Retinal pigment epithelial cell (primary cell): ENCODE measurements around the gene FAM107B.

Source experiments
- DNase-seq: peaks from one replicate; pipeline ENCODE4 v3.0.0-alpha.2; 2010; ENCODE audit warnings: low read depth
- H3K4me3 ChIP-seq: 2 replicates; pipeline ENCODE4 v1.5.1; 2011; ENCODE audit warnings: mild to moderate bottlenecking, low read length, control low read depth, moderate library complexity
- TF ChIP-seq, protein P1 (sequence below): conservative IDR thresholded peaks from 2 replicates; pipeline ENCODE4 v1.5.1; 2011; ENCODE audit warnings: low read depth, low read length, control low read depth, inconsistent platforms

Gene FAM107B

DNA sequence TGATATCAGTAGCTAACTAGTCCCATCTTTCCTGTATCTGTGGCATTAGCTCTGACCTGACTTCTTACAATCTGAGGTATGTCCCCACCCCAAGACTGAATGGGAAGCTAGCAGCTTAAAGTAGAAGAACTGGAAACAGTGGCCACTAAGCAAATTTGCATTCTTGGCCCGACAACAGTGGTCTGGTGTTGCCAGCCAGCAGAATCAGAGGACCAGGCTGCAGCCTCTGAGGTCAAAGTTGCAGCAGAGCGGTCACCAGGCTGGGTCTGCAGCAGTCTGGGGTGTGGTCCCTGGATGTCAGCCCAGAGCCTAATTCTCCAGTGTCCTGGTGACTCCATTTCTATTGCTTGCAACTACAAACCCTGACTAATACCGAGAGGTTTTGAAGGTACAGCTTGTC lies 26.3 kb downstream of the FAM107B start:
- no peak for DNase-seq
- no peak overlapping the region for H3K4me3 ChIP-seq
- TF ChIP-seq, protein P1, sequence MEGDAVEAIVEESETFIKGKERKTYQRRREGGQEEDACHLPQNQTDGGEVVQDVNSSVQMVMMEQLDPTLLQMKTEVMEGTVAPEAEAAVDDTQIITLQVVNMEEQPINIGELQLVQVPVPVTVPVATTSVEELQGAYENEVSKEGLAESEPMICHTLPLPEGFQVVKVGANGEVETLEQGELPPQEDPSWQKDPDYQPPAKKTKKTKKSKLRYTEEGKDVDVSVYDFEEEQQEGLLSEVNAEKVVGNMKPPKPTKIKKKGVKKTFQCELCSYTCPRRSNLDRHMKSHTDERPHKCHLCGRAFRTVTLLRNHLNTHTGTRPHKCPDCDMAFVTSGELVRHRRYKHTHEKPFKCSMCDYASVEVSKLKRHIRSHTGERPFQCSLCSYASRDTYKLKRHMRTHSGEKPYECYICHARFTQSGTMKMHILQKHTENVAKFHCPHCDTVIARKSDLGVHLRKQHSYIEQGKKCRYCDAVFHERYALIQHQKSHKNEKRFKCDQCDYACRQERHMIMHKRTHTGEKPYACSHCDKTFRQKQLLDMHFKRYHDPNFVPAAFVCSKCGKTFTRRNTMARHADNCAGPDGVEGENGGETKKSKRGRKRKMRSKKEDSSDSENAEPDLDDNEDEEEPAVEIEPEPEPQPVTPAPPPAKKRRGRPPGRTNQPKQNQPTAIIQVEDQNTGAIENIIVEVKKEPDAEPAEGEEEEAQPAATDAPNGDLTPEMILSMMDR, result no peak

DNA sequence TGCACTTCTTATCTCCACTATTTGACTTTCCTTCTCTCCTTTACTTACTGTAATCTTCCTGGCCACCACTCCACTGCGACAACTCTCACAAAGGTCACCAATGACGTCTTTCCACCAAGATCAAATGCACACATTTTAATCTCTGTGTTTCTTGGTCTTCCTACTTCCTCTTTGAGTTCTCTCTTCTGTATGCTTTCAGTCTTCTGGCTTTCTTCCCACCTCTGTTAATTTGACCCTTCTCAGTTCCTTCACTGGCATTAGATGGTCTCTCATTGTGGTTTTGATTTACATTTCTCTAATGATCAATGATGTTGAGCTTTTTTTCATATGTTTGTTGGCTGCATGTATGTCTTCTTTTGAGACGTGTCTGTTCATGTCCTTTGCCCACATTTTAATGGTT lies 31.9 kb downstream of the FAM107B start:
- no peak overlapping the region for H3K4me3 ChIP-seq
- TF ChIP-seq, protein P1, result no peak
- DNase-seq, result no peak

DNA sequence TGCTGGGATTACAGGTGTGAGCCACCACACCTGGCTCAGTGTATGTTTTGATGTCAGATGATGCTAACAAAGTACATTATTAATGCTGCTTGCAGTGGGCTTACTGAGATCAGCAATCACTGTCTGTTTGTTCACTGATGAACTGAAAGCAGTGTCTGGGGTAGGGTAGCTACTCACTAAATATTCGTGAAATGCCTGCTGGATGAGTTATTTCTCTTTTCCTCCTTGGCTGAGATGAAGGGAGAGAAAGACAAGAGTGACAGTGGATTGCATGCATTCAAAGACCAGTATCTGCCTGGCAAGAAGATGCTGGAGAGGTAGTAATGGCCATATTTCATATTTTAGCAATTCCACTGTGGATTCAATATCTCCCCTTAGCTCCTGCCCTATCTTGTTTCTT lies 32.3 kb downstream of the FAM107B start:
- TF ChIP-seq, protein P1, result no peak
- no peak overlapping the region for H3K4me3 ChIP-seq
- DNase-seq, result no peak

DNA sequence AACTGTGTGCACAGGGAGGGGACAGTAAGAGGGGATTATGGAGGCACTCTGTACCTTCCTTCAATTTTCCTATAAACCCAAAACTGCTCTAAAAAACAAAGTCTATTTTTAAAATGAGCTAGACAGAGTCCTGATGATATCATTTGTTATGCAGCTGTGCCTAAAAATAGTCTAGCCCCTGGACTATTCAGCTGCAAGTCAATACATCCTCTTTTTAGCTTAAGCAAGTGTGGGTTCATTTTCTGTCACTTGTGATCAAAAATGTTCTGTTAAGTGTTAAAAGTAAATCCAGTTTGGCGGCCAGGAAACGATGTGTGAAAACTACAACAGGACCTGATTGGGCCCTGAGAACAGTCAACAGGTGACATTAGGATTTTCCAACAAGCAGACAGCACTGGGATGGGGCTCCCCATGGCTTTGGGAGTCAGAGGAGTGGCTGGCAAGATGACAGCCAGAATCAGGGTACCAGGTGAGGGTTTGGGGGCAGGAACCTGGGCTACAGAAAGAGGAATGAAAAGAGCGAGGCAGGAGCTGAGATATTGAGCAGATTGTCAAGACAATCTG lies 33.9 kb downstream of the FAM107B start:
- TF ChIP-seq, protein P1, result no peak
- no peak for DNase-seq
- no peak overlapping the region for H3K4me3 ChIP-seq

DNA sequence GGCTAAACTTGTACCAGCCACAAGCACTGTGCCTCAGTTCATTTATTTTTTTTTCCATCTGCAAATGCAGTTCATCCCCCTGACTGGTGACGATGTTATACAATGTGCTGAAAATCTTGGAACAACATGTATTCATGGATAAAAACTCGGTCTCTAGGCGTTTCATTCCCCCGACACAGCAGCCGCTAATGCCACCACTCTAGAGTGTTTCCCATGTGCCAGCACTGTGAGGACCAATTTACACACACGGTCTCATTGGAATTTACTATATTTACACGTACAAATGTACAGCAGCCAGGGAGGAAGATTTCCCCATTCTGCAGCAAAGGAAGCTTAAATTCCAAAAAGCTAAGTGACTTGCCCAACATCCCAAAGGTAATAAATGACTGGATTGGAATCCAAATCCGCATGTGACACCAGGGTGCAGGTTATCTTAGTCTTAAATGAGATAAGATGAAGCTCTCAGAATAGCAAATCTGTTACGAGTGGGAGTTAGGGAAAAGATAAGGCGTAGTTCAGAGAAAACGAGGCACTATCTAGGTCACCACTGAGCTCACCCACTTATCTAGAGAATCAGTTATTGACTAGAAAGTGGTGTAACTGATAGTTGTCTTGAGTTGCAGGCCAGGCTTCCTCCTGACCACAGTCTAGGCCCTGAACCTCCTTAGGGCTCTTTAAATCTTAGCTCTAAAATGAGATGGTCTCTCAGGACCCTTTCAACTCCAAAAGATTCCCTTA lies 36.7 kb downstream of the FAM107B start:
- DNase-seq, result no peak
- TF ChIP-seq, protein P1, result no peak
- no peak overlapping the region for H3K4me3 ChIP-seq

DNA sequence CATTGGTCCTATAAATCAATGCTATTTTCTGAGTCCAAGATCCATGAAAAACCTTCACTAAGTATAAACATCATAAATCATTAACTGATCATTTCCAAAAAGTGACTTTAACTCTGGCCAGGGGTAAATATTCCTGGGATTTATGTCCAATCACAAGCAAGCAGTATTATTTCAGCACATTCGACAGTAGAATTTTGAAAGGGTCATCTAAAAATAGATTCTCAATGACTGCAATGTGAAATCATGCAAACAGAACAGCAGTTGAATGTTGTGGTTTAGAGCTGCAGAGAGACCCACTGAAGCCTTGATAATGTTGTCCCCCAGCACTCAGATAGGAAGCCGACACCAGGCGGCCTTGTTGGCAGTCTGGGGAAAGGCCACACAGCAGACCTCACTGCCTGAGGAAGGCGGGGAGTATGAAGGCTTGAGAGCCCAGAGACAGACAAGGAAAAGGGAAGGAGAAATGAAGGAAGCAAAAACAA lies 38.1 kb downstream of the FAM107B start:
- peak; percentile 67 for DNase-seq
- TF ChIP-seq, protein P1, result peak; percentile 9
- no peak overlapping the region for H3K4me3 ChIP-seq

DNA sequence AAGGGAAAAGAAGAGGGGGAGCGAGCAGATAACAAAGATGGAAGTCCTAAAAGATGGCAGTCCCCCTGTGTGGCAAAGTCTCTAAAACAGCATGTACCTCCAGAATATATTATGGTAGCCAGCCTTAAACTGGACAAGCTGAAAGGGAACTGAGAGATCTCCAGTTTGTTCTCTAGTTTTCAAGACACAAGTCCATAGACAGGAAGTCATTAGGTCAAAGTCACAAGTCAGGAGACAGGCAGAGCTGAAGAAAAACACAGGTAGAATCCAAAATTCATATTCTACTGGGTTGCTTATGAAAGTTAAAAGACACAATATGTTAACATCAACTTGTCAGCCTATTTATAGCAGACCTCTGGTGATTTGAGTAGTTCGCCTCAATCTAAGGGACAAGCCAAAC lies 38.7 kb downstream of the FAM107B start:
- DNase-seq, result no peak
- TF ChIP-seq, protein P1, result no peak
- no peak overlapping the region for H3K4me3 ChIP-seq
